Activated CD4-positive, alpha-beta T cell treated with anti-CD3 and anti-CD28 coated beads, Interleukin-10, Interleukin-2, amounts not matched to agents 100 ng/mL and 50 ng/mL, durations not matched to agents 16 hours and 8 hours (primary cell): ENCODE results near the gene SUGCT.
"Not testable (repeated sequence)": the region's sequence is repeated elsewhere in the genome, so short reads cannot be mapped to it uniquely, and the experiment has no call there.

Experiments
- DNase-seq: peaks from one replicate; pipeline ENCODE4 v3.0.0-alpha.2; 2020

The SUGCT gene

GRCh38 chr7:40587419-40587818 lies 452.6 kb downstream of the SUGCT start:
- no peak for DNase-seq

GRCh38 chr7:40595129-40595528 lies 460.3 kb downstream of the SUGCT start:
- DNase-seq: no peak

DNA sequence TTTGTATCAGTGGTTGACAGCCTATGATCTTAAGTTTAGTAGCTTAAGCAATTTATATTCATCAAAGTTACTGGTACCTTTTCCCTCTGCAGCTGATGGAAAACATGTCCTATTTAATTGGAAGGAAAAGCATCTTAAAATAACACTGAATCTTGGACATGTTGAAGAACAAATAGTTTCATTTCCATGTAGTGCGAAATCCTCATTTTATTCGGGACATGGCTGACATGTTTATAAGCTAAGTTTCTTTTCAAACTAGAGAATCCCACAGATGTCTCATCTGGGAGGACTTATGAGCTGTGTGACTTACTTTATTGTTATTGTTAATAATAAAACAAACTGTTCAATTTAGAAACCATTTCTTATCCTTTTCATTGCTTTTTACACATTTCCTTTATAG lies 461.0 kb downstream of the SUGCT start:
- DNase-seq: no peak

- DNase-seq: no peak
These were observed 462.7 kb downstream of the SUGCT start for GRCh38 chr7:40597517-40597916.

GRCh38 chr7:40598915-40599314 lies 464.1 kb downstream of the SUGCT start:
- DNase-seq: no peak

DNA sequence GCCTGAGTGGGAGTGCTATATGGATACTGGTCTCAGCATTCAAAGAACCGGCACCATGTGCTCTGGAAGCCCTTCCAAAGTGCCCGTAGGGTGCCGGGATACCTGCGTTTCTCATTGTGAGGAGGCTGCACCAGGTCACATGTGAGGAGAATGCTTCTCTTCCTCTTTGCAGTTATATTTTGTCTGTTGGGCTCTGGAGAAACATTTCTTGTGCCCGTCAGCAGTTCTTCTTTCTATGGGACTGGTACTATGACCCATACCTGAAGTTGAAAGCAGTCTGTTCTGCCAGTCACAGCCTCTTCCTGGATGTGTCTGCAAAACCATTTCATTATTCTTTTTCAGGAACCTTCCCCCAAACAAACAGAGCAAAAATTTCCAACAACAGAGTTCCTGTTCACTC lies 465.0 kb downstream of the SUGCT start:
- no peak for DNase-seq

GRCh38 chr7:40602351-40602750 lies 467.5 kb downstream of the SUGCT start:
- not testable (repeated sequence) for DNase-seq

DNA sequence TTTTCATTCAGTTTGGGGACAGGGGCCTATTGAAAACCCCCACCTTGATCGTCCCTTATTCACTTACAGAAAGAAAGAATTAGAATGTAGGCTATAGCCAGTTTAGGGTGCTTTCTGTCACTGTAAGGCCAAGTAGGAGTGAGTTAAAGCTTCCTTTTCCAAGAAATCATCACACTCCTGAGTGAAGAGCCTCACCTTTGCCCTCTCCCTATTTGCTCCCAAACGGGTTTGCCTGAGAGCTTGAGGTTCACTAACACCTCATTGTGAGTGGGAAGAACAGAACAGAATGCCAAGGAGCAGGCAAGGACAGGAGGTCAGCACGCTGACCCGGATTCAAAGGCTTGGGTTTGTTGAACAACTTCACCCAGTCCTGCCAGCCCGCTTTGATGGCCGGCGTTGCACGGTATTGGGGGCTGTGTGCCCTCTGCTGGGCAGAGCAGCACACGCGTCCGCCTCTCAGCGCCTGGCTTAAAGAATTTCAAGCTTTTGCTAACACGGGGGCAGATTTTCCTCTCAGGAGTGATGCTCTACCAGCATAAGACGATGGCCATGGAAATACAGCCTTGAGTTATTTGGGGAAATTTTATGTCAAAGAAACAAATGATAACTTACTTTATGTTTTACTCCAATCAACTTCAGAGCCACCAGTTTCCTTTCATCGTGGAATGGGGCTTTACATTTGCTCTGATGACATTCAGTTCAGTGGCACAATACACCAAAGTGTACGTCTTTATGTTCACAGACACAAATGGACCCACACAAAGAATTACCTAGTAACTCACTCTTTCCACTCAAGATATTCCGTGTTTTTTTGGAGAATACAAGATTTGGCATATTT lies 470.0 kb downstream of the SUGCT start:
- DNase-seq: peak; percentile 5

DNA sequence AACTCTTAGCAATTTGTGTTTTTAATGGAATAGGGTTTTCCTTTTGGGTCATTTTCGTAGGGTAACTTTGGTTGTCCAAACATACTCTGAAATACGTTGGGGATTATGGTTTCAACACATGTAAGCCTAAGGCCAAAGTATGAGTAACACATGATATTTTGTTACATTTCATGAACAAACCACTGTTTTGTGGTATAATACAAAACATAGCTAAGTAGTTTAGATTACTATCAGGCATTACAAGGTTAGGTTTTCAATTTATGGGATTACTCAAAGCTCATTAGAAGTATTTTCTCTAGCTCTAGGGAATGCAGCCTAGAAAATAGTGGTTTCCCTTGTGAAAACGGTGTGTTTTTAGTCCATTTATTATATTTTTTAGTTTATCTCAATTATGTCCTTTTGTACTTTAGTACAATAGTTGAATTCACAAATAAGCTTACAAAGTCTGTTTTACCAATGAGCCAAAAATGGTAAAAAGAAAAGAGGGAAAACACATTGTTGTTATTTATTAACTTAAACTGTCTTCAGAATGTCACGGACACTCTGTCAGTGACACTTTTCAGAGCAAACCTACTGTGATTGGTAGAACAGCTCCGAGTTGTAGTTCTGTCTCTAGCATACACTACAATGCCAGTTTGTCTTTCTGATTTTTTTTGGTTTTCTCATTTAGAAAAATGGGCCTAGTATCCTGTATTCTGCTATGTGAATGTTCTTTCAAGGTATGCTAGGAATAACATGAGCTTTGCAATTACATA lies 473.7 kb downstream of the SUGCT start:
- DNase-seq: no peak

DNA sequence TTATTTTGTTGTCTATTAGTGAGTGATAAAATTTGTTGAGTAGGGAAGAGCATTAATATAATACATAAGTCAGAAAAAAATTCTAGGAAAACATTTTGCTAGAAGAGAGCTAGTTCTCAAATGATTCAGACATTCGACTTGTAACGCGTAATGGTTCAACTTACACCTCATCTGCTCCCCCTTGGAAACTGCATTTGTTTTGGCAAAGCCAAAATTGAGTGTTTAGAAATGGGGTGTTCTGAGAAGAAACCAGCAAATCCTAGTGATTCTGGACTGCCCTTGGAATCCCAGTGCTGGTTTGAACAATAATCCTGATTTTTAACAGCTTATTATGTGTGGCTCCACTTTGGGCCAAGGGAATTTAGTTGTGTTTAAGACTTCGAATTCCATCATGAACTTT lies 475.7 kb downstream of the SUGCT start:
- DNase-seq: no peak

GRCh38 chr7:40611095-40611871 lies 476.5 kb downstream of the SUGCT start:
- no peak for DNase-seq

GRCh38 chr7:40612298-40612697 lies 477.5 kb downstream of the SUGCT start:
- DNase-seq: no peak

- no peak for DNase-seq
These were observed 484.8 kb downstream of the SUGCT start for GRCh38 chr7:40619647-40620046.

DNA sequence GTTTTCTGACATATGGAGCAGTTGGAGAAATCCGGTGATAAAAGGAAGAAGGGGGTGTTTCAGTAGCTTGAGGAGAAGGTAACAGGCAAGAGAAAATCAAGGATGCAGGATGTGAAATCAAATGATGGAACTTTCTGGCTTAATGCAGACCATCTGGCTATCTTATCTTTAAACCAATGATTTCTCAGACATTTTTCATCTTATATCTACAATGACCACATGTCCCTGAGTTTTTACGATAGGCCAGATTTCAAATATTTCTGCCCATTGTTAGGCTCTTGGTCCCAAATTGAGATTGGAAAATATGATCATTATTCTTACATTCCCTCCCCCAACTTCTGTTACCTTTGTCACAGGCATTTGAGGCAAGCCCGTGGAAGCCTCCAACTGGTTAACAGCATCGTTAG lies 486.8 kb downstream of the SUGCT start:
- DNase-seq: no peak

GRCh38 chr7:40622941-40623501 lies 488.2 kb downstream of the SUGCT start:
- no peak for DNase-seq

DNA sequence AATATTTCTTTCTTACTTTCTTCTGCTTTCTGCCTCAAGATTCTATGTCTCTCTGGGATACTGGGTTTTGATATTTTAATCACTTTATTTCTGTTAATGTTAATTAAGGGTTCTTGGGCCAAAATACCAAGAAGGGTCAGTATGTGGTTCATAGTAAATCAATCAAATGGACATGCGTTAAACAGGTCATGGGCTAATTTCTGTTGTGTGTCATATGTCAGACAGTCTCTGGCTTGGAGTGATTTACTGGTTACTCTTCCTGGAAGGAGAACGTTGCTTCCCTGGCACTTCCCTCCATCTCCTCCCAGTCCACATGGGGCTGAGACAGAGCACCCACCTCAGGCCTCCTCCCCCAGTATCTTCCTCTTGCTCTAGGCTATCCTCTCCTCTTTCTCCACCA lies 489.1 kb downstream of the SUGCT start:
- no peak for DNase-seq

GRCh38 chr7:40627361-40627760 lies 492.6 kb downstream of the SUGCT start:
- not testable (repeated sequence) for DNase-seq

DNA sequence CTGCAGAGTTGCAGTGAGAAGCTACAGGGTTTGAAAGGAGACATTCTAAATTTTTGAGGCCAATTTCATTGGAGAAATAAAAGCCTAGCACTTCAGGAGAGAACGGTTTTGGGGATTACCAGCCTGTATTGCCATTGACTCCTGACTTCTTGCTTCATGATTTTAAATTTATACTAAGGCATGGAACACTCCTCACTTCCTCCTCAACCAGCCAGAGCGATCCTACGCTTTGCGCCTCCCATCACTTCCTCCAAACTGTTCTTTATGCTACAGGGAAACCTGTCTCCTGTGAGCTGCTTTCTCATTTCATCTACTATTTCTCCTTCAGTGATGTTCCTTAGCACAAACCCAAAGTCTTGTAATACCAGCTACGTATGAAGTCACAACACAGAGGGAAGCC lies 495.1 kb downstream of the SUGCT start:
- DNase-seq: no peak

- no peak for DNase-seq
These were observed 499.3 kb downstream of the SUGCT start for GRCh38 chr7:40634118-40634517.

GRCh38 chr7:40638545-40639320 lies 503.9 kb downstream of the SUGCT start:
- DNase-seq: no peak

- DNase-seq: no peak
These were observed 505.8 kb downstream of the SUGCT start for GRCh38 chr7:40640566-40640965.

- DNase-seq: no peak
These were observed 506.9 kb downstream of the SUGCT start for GRCh38 chr7:40641701-40642100.
